Measurements from ENCODE around the gene ZFHX3.

- TF ChIP-seq POLR2A (IDR thresholded peaks at IDR 0.05; ENCODE audit: control extremely low read depth in 1 of 2, low read depth in 2 of 2, low read length in 2 of 2) = no peak
- TF ChIP-seq TAF1 (IDR thresholded peaks at IDR 0.05; ENCODE audit: low read depth, low read length) = no peak
- TF ChIP-seq, protein P1, sequence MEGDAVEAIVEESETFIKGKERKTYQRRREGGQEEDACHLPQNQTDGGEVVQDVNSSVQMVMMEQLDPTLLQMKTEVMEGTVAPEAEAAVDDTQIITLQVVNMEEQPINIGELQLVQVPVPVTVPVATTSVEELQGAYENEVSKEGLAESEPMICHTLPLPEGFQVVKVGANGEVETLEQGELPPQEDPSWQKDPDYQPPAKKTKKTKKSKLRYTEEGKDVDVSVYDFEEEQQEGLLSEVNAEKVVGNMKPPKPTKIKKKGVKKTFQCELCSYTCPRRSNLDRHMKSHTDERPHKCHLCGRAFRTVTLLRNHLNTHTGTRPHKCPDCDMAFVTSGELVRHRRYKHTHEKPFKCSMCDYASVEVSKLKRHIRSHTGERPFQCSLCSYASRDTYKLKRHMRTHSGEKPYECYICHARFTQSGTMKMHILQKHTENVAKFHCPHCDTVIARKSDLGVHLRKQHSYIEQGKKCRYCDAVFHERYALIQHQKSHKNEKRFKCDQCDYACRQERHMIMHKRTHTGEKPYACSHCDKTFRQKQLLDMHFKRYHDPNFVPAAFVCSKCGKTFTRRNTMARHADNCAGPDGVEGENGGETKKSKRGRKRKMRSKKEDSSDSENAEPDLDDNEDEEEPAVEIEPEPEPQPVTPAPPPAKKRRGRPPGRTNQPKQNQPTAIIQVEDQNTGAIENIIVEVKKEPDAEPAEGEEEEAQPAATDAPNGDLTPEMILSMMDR (IDR thresholded peaks at IDR 0.05; ENCODE audit: control extremely low read depth in 1 of 3, insufficient read depth in 1 of 3, low read depth in 1 of 3, low read length in 3 of 3) = no peak
- TF ChIP-seq EP300 (IDR thresholded peaks at IDR 0.05; ENCODE audit: borderline replicate concordance in 1 of 2, low read depth in 2 of 2, low read length in 2 of 2) = no peak
- TF ChIP-seq JUN (IDR thresholded peaks at IDR 0.05; ENCODE audit: low read depth, low read length) = no peak
- TF ChIP-seq ATF3 (IDR thresholded peaks at IDR 0.05; ENCODE audit: insufficient read depth, low read depth, low read length) = no peak
- TF ChIP-seq POLR2AphosphoS5 (IDR thresholded peaks at IDR 0.05; ENCODE audit: low read depth, low read length) = no peak
- no peak for TF ChIP-seq TCF12 (IDR thresholded peaks at IDR 0.05; ENCODE audit: low read depth, low read length)
- no peak for TF ChIP-seq RAD21 (IDR thresholded peaks at IDR 0.05 in 1 of 2, conservative IDR thresholded peaks at IDR 0.05 in 1 of 2; ENCODE audit: low read depth in 2 of 2, low read length in 2 of 2)
- TF ChIP-seq NANOG (IDR thresholded peaks at IDR 0.05; ENCODE audit: insufficient read depth, low read depth, low read length, poor library complexity, severe bottlenecking) = no peak
- no peak for TF ChIP-seq FOSL1 (IDR thresholded peaks at IDR 0.05; ENCODE audit: insufficient read depth, low read depth, low read length)
- no peak for TF ChIP-seq CHD2 (IDR thresholded peaks at IDR 0.05; ENCODE audit: low read length)
- no peak for TF ChIP-seq SP1 (IDR thresholded peaks at IDR 0.05; ENCODE audit: low read depth, low read length)
- TF ChIP-seq JUND (IDR thresholded peaks at IDR 0.05; ENCODE audit: low read length) = no peak
Observed at GRCh38 chr16:72952811-72953271, 95.1 kb downstream of the ZFHX3 start.
